Stimulated activated CD4-positive, alpha-beta T cell treated with anti-CD3 and anti-CD28 coated beads, TNF-alpha, amount 100 ng/mL, for 48 hours (primary cell): ENCODE results near the gene SH2B2.
"Not testable (repeated sequence)": the region's sequence is repeated elsewhere in the genome, so short reads cannot be mapped to it uniquely, and the experiment has no call there.

Experiments
- DNase-seq, 3 donors: peaks; one replicate each; pipeline ENCODE4 v3.0.0-alpha.2; 2020; ENCODE audit warnings: low read depth in 3 of 3

The SH2B2 gene

DNA sequence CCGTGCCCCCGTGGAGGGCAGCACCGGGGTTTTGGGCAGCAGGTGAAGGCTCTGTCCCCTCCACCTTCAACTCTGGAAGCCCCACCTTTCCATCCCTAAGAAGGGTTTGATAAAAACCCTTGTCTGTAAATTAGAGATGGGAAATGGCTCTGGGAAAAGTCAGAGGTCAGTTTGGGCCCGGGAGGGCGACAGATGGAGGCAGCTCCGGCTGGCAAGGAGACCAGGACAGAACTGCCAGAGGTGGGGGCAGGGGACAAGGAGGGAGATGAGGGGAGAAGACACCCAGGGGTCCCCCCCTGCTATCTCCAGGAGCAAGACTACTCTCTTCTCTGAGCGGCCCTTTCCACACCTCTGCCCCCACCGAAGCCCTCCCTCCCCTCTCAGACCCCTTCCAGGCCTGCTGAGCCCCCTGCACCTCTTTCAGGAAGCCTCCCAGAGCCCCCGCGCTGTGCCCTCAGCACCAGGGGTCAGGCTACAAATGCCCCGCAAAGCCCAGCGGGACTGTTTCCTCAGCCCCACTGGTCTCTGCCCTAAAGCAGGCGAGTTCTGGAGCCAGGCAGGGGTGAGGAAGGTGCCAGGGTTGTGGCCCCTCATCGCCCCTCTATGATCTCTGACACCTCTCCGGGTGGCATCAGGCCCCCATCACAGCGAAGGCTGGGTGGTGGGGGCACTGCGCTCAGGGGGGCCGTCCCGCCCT is 980 bp upstream of the SH2B2 start:
- DNase-seq = no peak

DNA sequence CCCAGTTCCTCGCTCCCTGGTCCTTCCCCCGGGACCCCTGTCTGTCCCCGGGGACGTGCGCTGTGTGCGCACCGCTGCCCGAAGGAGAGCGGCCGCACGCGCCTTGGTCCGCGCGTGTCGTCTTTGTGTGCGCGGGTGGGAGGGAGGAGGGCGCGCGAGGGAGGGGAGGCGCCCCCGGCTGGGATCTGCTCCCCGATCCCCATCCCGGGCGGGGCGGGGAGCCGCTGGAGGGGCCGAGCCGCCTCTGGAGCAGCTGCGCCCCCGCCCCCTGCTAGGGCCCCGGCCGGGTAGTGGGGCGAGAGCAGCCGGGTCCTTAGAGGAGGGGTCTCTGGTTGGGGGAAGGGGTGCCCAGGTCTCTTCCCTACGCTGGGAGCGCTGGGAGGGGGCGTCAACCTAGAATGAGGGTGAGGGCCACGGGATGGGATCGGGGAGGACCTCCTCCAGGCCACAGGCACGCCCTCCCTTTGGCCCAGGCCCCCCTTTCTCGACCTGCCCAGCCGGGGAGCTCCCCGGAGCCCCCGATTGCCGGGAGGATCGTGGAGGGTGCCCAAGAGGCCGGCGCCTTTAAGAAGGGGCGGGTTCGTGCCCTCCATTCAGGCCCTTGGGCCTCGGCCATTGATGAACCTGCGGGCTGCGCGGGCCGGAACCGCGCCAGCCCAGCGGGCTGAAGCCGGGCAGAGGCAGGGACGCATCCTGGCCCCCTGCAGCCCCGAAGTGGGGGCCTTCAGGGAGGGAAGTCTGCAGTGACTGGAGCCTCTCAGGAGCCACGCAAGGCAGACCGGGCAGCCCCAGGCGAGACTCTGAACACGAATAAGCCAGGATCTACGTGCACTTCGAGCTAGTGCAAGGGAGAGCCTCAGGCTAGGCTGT is 678 bp downstream of the SH2B2 start:
- DNase-seq = no peak

DNA sequence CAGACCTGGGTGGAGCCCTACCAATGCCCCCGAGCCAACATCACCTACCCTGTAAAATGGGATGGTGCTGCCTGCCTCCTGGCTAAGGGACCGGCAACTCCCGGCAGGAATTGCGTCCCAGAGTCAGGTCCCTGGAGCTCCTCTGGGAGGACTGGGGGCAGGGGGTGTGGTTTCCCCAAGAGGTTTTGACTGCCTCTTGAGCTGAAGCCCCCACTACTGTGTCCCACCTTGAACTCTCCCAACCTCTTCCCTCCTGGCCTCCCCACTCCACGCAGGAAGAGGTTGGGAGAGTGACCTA is 1.3 kb downstream of the SH2B2 start:
- no peak for DNase-seq

DNA sequence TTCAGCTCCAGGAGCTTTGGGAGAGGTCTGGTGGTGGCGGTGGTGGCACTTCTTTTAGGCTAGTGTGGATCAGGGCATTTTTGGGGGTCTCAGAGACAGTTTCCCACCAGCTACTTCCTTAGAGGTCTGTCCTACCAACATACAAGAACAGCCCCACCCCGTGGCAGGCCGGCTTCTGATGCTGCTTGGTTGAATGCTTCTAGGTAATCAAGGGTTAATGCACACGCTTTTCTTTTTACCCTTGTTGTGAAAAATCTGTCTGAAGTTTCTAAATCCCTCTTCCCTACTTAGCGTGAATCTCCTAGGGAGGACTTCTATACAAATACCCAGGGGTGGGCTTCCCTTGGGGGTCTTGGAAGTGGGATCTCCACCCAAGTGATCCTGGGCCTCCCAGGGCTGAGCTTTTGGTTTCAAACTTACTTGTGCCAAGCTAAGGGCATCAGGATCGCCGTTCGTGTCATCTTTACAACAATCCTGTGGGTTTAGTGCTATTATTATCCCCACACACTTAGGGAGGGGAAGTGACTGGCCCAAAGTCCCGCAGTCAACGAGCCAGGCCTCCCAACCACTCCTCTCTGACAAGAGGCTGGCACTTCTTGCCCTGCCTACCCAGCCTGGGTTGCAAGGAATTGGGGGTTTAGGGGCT is 1.7 kb downstream of the SH2B2 start:
- DNase-seq = no peak

DNA sequence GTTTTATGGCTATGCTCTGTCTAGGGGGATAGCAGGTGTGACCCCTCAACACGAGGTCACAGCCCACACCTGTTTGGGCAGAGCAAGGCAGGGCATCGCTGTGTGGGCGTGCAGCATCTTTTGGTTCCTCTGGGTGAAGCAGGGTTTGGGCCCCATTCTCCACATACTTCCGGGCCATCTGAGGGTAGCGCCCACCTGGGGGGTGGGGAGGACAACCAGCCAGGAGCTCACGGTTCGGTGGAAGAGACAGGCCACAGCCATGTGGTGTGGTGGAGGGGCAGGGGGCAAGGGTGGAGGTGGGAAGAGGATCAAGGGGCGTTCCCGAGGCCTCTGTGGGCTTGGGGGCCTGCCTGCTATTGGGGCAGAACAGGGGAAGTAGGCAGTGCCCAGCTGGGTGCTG is 2.4 kb downstream of the SH2B2 start:
- DNase-seq = no peak

DNA sequence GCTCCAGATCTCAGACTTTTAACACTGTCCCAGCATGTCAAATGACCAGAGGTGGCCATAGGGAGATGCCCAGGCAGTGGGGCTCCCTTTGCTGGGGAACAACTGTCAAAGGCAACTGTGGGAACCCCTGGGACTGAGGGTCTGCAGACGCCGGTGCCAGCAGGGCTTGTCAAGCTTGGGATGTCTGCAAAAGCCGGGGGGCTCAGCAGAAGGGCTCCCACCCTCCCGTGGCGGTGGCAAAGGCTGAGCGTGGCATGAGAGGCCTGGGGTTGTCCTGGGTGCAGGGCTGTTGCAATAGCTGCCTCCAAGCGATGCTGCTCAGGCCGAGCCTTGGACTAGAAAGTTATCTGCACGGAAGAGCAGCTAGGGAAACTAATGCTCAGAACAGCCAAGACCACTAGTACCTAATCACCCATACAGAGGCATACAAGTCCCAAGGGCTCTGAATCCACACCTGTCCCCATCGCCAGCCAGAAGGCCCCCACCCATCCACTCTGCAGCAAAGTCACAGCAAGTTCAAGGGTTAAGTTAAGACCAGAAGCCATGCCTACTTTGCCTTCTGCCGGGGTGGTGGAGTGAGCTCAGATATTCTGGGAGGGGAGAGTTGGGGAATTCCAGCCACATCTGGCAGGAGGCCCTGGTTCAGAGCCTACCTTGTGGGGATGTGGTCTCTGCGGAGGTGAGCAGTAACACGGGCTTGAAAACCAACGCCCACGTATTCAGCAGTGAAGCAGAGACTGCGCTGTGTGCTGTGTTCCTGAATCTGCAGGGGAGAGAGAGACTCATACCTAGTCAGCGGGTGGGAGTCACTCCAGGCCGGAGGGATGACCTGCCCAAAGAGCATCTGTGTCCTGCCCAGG is 4.6 kb downstream of the SH2B2 start:
- DNase-seq = no peak

DNA sequence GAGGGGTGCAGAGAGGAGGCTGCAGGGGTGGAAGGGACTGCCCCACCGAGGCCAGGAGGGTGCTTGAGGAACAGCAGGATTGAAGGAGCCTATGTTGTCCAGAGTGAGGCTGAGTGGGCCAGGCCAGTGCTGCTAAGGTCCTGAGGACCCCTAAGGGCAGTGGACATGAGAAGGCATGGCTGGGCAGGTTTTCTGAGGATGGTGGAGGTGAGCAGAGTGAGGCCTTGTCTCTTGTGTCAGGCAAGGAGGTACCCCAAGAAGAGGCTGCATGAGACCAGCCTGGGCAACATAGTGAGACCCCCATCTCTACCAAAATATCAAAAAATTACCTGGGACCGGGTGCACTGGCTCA is 5.2 kb downstream of the SH2B2 start:
- no peak for DNase-seq

DNA sequence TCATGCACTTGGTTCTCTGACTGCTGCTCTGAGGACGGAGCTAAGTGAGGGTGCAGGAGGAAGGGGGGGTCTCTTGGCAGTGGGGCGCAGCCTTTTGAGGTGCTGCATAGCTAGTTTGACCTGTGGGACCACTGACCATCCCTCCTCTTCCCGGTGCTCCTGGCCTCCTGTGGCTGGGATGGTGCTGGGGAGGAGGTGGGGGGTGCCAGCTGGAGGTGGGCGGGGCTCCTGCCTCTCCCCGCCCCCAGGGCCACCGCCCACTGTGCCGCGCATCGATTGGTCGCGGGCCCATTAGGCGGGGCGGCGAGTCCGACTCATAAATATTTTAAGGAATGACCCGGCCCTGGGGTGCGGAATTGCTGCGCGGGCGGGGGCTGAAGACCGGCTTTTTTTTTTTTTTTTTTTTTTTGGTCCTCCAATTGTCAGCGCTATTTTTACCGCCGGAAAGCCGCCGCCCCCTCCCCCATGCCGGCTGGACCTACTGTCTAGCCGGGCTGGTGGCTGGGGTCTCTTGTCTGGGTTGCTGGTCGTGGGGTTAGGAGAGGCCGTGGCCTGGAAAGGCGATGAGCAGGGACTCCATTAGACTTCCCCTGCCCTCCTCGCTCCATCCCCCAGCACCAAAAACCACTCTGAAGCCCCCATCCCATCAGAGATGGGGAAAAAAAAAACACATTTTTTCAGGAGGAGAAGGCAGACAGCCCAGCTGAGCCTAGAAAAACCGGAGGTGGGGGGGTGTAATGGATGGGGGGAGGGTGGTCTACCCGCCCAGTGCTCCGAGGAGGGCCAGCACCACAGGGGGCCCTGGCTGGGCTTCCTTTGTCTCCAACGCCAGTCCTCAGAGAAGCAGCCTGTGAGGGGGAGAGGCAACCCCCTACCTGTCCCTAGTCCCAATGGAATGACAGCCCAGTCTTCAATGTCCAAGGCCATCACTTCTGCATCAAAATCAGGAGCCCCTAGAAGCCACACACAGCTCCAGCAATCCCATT is 6.4 kb downstream of the SH2B2 start:
- DNase-seq = no peak

DNA sequence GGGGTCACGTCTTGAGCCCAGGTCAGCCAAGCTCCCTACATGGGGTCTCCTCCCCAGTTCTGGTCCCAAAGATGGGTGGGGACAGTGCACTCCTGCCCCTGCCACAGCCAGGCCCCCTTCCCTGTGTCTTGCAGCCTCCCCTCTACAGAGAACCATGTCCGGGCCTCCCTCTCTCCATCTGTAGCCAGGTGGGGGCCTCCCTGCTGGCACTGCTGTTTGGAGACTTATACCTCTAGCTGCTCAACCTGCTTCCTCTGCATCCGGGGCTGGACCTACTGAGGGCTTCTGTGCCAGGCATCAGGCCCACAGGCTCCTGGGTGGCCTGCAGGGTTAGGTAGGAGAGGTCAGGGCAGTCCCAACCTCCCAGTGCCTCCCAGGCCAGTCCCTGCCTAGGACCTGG is 7.9 kb downstream of the SH2B2 start:
- DNase-seq = no peak

DNA sequence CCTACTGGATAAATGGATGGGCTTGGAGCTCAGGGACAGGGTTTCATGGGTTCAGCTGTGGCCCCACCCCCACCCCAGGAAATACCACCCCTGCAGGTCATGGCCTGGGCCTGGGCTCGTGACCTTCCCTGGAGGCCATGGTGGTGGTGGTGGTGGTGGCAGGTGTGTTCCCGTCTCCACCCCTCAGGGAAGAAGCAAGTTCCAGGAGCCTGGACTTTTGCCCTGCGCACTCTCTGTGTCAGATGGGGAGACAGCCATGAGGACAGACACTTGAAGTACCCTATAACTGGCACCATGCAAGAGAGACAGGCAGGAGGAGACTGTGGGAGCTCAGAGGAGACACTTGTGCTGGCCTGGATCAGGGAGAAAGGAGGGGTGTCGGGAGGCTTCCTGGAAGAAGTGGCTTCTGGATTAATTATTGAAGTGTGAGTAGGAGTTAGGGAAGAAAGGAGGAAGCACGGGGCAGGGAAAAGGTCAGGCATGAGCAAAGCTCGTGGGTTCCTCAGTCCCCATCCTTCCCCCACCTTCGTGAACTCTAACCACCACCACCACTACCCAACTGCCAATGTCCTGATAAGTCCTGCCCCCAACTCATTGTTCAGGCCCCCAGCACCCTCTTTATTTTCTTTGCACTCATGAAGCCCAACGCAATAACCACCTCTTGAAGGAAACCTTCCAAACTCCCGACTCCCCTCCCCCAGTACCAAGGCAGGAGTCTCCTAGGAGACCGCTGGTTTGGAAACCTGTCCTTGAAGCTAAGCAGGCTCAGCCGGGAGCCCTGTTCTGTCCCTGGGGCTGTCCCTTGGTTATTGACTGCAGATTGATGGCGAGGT is 8.9 kb downstream of the SH2B2 start:
- DNase-seq = no peak

DNA sequence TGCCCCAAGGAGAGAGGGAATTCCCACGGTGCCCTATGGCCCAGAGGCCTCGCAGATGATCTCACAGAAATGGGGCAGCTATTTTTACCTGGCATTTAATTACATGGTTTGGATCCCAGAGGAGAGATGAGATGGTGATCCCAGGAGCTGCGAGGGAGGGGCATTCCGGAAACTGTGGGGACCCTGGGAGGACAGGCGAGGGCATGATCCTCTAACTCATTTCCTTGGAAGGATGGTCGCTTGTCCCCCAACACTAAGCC is 9.4 kb downstream of the SH2B2 start:
- no peak for DNase-seq

DNA sequence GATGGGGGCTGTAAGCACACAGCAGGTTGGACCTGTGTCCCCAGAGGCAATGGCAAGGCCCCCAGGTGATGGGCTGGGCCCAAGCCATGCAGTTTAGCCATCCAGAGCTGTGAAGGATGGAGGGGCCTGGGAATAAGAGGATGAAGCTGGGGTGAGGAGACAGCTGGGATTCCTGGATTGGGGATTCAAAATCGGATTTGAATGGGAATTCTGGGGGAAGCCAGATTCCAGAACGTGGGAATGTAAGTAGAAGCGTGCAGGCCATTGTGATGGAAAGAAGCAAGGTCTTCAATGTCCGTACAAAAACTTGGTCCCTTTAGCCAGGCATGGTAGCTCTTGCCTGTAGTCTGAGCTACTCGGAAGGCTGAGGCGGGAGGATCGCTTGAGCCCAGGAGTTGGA is 9.8 kb downstream of the SH2B2 start:
- DNase-seq = no peak

DNA sequence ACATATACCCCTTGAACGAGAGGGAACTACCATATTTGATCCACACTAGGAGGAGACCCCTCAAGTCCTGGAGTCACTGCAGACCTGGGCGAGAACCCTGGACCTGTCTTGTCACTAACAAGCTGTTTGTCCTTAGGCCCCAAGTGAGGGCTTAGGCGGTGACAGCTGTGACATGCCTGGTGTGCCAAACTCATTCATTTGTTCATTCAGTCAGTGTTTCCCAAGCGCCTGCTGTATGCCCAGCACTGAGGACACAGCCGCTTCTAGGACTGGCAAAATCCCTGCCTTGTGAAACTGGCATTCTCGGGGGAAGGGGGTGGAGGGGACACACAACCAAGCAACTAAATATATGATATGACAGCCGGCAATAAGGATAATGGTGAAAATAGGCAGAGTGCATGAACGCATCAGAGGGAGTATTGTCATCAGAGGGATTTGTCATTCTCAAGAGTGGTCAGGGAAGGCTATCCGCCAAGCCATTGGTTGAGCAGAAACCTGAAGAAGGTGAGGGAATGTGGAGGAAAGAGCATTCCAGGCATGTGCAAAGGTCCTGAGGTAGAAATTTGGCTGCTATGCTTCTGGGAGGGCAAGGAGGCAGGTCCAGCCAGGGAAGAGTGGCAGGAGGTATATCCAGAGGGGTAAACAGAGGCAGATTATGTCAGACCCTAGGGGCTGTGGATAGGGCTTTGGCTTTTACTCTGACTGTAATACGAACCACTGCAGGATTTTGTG is 11.0 kb downstream of the SH2B2 start:
- DNase-seq = no peak

DNA sequence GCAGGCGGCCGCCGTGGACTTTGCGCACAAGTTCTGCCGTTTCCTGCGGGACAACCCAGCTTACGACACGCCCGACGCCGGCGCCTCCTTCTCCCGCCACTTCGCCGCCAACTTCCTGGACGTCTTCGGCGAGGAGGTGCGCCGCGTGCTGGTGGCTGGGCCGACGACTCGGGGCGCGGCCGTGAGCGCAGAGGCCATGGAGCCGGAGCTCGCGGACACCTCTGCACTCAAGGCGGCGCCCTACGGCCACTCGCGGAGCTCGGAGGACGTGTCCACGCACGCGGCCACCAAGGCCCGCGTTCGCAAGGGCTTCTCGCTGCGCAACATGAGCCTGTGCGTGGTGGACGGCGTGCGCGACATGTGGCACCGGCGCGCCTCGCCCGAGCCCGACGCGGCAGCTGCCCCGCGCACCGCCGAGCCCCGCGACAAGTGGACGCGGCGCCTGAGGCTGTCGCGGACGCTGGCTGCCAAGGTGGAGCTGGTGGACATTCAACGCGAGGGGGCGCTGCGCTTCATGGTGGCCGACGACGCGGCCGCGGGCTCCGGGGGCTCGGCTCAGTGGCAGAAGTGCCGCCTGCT is 14.1 kb downstream of the SH2B2 start:
- no peak for DNase-seq

DNA sequence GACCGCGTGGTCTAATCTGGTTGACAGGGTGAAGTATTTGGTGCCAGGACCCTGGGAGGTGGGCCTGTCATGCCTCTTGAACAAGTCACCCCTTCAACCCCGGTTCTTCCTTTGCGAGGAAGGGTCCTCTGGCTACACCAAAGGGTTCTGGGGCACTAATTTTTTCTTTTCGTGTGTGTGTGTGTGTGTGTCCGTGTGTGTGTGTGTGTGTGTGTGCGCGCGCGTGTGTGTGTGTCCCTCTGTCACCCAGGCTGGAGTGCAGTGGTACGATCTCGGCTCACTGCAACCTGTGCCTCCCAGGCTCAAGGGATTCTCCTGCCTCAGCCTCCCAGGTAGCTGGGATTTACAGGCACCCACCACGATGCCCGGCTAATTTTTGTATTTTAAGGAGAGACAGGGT is 14.7 kb downstream of the SH2B2 start:
- DNase-seq = not testable (repeated sequence)

DNA sequence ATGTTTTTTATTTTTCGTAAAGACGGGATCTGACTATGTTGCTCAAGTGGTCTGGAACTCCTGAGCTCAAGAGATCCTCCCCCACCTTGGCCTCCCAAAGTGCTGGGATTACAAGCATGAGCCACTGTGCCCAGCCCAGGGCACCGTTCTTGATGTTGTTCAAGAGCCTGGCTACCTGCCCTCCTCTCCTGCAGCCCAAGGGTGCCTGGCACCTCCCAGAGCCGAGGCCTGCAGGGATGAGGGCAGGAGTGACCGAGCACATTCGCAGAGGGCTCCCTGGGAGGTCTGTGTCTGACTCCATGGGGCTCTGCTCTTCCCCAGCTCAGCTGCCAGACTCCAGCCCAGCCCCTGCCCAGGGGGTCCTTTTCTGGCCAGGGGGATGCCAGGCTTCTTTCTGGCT is 15.4 kb downstream of the SH2B2 start:
- DNase-seq = no peak

DNA sequence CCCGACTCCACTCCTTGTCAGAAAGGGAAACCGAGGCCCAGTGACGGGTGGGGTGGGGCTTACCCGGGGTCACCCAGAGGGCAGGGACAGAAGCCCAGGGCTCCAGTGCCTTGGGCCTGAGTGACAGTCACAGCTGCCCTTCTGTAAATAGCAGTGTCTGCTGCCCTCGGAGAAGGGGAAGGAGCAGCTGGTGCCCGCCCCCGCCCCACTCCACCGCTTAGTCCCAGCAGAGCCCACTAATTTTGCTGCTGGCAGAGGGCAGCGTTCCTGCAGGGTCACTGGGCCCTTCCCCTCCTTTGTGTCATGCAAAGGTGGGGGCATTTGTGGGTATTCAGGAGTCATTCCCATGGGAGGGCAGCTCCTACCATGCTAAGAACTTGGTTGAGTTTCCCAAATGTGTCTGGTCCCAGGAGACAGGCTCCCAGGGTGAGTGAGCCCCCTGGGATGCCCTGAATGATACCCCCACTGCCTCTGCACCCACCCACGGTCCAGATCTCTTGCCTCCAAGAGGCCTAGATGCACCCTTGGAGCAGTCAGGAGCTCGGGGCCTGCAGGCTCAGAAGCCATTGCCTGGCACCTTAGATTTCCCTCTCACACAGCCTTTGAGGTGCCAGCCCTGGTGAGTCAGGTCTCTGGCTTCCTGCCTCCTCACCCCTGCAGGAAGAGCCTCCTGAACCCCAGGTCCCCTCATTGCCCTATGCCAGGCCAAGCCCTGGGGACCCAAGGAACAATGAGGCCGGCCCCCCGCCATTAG is 17.2 kb downstream of the SH2B2 start:
- no peak for DNase-seq

DNA sequence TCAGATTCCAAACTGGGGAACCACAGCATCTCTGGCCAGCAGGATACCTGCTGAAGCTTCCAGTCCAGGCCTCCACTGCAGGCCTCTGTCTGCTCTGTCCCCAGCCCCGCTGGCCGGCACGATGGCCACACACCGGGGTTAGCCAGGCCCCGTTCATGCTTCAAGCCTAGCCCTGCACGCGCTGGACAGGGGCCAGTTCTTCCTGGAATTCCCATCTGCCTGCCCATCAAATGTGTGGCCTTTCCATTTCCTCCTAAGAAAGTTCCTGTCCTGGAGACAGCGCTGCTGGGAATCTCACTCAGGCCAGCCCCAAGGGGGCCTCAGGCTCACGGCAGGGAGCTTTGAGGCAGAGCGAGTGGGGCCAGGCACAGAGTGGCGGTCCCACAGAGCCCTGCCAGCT is 18.0 kb downstream of the SH2B2 start:
- DNase-seq = no peak
